Mucosa of rectum (tissue), 2 donors: ENCODE data around the gene BMERB1.
A peak's percentile ranks its signal among the peaks of the same experiment; 100 is the strongest.
"Not testable (repeated sequence)": the region's sequence is repeated elsewhere in the genome, so short reads cannot be mapped to it uniquely, and the experiment has no call there.

Source experiments
- H3K27ac ChIP-seq, 2 donors: one replicate each; pipeline ENCODE4 v1.7.0; 2013; ENCODE audit warnings: inconsistent platforms in 2 of 2, low read depth in 2 of 2, low read length in 2 of 2
- H3K27me3 ChIP-seq, 2 donors: one replicate each; pipeline ENCODE4 v1.7.0; 2013; ENCODE audit warnings: low read length in 2 of 2; ENCODE audit not compliant: control insufficient read depth in 2 of 2, insufficient read depth in 2 of 2
- H3K36me3 ChIP-seq, 2 donors: one replicate each; pipeline ENCODE4 v1.7.0; 2013; ENCODE audit warnings: low read length in 2 of 2; ENCODE audit not compliant: control insufficient read depth in 2 of 2, insufficient read depth in 2 of 2
- H3K4me1 ChIP-seq, 2 donors: one replicate each; pipeline ENCODE4 v1.7.0; 2013; ENCODE audit warnings: low read length in 2 of 2, mild to moderate bottlenecking in 1 of 2; ENCODE audit not compliant: control insufficient read depth in 2 of 2, insufficient read depth in 2 of 2
- H3K4me3 ChIP-seq, 2 donors: one replicate each; pipeline ENCODE4 v1.7.0; 2013; ENCODE audit warnings: low read length in 2 of 2
- H3K9ac ChIP-seq, 2 donors: one replicate each; pipeline ENCODE4 v1.7.0; 2013; ENCODE audit warnings: low read length in 2 of 2, low read depth in 1 of 2, mild to moderate bottlenecking in 1 of 2
- H3K9me3 ChIP-seq, 2 donors: one replicate each; pipeline ENCODE4 v1.7.0; 2013; ENCODE audit warnings: low read length in 2 of 2; ENCODE audit not compliant: control insufficient read depth in 2 of 2
- donor health status: healthy.
- donor health status: Normal muscosa, but diverticular disease.

BMERB1 gene

DNA sequence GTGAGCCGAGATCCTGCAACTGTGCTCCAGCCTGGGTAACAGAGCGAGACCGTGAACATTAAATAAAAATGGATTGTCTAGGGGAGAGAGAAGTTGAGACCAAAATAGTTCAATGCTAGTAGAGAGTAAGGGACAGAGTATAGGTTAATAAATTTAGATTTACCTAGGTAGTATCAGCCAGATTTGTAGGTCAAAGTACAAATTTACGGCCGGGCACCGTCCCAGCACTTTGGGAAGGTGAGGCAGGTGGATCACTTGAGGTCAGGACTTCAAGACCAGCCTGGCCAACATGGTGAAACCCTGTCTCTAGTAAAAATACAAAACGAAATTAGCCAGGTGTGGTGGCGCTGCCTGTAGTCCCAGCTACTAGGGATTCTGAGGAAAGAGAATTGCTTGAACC is 12.2 kb upstream of the BMERB1 start:
- H3K36me3 ChIP-seq: no peaks in the 10 kb centered on the region
- no peak overlapping the region for H3K27ac ChIP-seq
- no peaks in the 10 kb centered on the region for H3K27me3 ChIP-seq
- no peaks in the 10 kb centered on the region for H3K4me1 ChIP-seq
- H3K4me3 ChIP-seq: no peak overlapping the region
- no peak overlapping the region for H3K9ac ChIP-seq
- no peaks in the 10 kb centered on the region for H3K9me3 ChIP-seq

DNA sequence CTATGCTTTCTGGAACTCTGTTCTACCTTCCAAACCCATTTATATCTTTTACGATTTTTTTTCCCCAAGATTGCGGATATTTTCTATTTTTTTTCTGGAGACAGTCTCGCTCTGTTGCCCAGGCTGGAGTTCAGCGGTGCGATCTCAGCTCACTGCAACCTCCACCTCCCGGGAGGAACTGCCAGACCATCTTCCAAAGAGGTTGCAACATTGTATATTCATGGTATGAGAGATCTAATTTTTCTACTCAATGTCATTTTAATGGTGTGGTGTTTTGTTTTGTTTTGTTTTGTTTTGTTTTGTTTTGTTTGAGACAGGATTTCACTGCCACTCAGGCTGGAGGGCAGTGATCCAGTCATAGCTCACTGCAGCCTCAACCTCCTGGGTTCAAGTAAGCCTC is 8.5 kb upstream of the BMERB1 start:
- H3K36me3 ChIP-seq: no peaks in the 10 kb centered on the region
- H3K9me3 ChIP-seq: no peaks in the 10 kb centered on the region
- no peak overlapping the region for H3K27ac ChIP-seq
- no peak overlapping the region for H3K9ac ChIP-seq
- H3K27me3 ChIP-seq: no peaks in the 10 kb centered on the region
- H3K4me1 ChIP-seq: no peaks in the 10 kb centered on the region
- no peak overlapping the region for H3K4me3 ChIP-seq

DNA sequence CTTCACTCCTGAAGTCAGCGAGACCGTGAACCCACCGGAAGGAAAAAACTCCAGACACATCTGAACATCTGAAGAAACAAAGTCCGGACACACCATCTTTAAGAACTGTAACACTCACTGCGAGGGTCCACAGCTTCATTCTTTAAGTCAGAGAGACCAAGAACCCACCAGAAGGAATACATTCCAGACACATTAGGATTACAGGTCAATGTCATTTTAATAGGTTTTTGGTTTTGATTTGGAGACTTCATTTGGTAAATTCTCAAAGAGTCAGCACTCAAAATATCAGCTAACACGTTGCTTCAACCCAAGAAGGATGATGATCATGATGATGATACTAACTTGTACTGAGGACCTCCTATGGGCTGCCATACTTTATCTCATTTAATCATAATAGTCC is 7.6 kb upstream of the BMERB1 start:
- Histone ChIP-seq H3K27ac (no peak overlapping the region), H3K4me1 (no peaks in the 10 kb centered on the region), H3K4me3 (no peak overlapping the region), H3K27me3 (no peaks in the 10 kb centered on the region), H3K9me3 (no peaks in the 10 kb centered on the region), H3K9ac (no peak overlapping the region), H3K36me3 (no peaks in the 10 kb centered on the region)

DNA sequence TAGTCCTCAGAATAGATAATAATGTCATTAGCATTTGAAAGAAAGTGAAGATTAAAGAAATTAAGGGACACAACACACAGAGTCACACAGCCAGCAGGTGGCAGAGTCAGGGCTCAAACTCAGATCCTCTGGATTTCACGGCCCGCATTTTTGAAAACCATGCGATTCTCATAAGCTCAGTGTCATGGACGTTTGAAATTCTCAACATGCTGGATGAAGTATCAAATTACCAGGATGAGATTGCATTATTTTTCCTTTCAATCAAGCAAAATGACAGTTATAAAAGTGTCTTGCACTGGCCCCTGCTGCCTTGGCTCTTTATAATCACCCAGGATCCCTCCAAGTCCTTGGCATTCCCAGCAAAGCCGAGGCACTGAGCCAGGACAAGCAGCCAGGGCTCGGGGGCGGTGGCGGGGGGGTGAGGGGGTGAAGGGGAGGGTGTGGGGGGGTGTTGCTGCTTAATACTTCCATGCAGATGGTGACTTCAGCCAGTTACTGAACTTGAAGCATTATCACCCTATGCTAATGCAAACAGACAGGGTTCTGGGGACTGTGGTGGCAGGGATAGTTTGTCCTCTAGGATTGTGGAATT is 6.6 kb upstream of the BMERB1 start:
- H3K4me3 ChIP-seq: no peak overlapping the region
- no peaks in the 10 kb centered on the region for H3K4me1 ChIP-seq
- H3K36me3 ChIP-seq: no peaks in the 10 kb centered on the region
- no peak overlapping the region for H3K9ac ChIP-seq
- no peaks in the 10 kb centered on the region for H3K9me3 ChIP-seq
- H3K27ac ChIP-seq: no peak overlapping the region
- no peaks in the 10 kb centered on the region for H3K27me3 ChIP-seq

DNA sequence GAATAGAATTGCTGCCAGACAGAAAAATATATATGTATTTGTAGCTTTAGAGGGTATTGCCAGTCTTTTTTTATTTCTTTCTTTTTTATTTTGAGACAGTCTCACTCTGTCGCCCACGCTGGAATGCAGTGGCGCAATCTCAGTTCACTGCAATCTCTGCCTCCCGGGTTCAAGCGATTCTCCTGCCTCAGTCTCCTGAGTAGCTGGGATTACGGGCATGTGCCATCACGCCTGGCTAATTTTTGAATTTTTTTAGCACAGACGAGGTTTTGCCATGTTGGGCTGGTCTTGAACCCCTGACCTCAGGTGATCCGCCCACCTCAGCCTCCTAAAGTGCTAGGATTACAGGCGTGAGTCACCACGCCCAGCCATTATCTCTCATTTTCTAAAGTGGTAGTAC is 3.5 kb upstream of the BMERB1 start:
- not testable (repeated sequence) for H3K9me3 ChIP-seq, H3K27ac ChIP-seq, H3K36me3 ChIP-seq, H3K27me3 ChIP-seq, H3K4me3 ChIP-seq, H3K9ac ChIP-seq, H3K4me1 ChIP-seq

DNA sequence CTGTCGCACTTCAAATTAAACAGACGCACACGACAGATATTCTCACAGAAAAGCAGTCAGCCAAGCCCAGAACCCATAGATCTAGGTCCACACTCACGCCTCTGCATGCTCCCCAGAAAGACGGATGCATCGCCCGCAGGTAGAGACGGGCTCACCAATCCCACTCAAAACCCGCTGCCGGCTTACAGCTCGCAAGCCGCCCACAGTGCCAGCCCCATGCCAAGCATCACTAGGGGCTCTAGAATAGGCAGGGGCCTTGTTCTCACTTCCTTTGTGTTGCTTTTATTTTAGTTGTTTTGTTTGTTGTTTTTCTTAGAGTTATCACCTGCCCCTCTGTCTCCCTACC is 336 bp upstream of the BMERB1 start:
- H3K9ac ChIP-seq: no peak overlapping the region
- peaks cover 7 to 9% of the 10 kb centered on the region in 2 donors for H3K27me3 ChIP-seq
- no peaks in the 10 kb centered on the region for H3K36me3 ChIP-seq
- peak overlapping the region in 1 of 2 donors; percentile 38 for H3K4me3 ChIP-seq
- no peaks in the 10 kb centered on the region for H3K4me1 ChIP-seq
- no peaks in the 10 kb centered on the region for H3K9me3 ChIP-seq
- no peak overlapping the region for H3K27ac ChIP-seq

DNA sequence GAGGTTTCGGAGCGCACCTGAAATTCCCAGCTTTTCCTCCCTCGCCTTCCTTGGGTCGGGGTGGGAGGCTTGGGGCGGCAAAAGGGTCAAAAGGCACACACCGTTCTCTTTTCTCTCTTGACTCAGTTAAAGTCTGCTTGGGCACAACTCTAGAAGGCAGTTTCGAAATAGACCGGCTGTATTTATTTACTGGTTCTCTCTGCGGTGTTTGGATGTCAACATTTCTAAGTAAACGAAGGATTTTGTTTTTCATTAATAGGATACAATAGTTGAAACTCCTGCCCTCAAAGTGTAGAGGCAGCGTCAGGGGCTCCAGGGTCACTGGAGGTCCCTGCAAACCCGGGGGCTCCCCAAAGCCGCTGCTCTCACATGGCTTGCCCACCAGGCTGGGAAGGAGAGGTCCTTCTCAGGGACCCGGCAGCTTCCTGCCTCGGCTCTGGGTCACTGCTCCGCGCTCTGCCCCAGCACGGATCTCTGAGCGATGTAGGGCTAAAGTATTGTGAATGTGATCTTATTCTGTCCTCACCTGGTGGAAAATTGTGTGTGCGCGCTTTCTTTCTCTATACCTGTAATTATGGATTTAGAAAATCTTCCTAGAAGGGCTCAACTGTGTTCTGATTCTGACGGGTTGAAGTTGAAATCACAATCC is 952 bp downstream of the BMERB1 start:
- H3K27me3 ChIP-seq: peaks cover 7 to 9% of the 10 kb centered on the region in 2 donors
- H3K36me3 ChIP-seq: no peaks in the 10 kb centered on the region
- no peaks in the 10 kb centered on the region for H3K9me3 ChIP-seq
- H3K27ac ChIP-seq: peak overlapping the region; percentile 26 to 52
- peak overlapping the region; percentile 23 to 41 for H3K9ac ChIP-seq
- H3K4me3 ChIP-seq: peak overlapping the region; percentile 45 to 66
- H3K4me1 ChIP-seq: no peaks in the 10 kb centered on the region

DNA sequence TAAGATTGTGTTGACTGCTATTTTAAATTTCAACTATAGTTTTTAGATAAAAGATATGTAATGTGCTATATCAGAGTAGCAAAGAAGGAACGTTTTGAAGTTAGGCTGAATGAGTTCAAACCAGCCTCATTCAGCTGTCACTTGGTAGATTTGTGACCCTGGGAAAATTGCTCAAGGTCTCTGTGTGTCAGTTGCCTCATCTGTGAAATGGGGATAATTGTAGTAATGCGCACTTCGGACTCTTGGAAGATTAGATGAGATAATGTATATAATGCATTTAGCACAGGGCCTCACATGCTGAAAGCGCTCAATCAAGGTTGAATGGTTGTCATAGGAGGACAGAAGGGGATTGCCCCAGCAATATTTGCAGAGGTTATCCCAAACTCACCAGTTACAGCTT is 4.7 kb downstream of the BMERB1 start:
- Histone ChIP-seq H3K27me3 (peaks cover 5 to 7% of the 10 kb centered on the region in 2 donors), H3K36me3 (no peaks in the 10 kb centered on the region), H3K4me1 (no peaks in the 10 kb centered on the region), H3K9me3 (no peaks in the 10 kb centered on the region), H3K4me3 (no peak overlapping the region), H3K9ac (no peak overlapping the region), H3K27ac (no peak overlapping the region)

DNA sequence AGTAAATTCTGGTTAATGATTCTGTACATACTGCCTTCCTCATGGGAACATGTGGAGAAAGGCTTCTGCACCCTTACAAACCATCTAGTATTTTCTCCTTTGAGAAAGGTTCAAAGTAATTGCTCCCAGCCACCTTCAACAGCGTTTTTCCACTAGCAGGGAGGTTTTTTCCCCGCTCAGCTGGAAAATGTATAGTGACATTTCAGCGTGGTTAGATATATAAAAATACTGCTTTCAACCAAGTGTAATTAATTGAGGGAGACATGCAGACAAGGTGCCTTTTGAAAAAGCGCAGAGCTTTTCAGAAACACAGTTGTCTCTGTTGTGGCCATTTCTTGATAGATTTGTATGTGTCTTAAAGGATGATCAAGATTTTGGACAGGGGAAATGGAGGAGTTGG is 5.1 kb downstream of the BMERB1 start:
- Histone ChIP-seq H3K9ac (no peak overlapping the region), H3K27me3 (peaks cover 5 to 7% of the 10 kb centered on the region in 2 donors), H3K9me3 (no peaks in the 10 kb centered on the region), H3K4me3 (no peak overlapping the region), H3K4me1 (no peaks in the 10 kb centered on the region), H3K27ac (no peak overlapping the region), H3K36me3 (no peaks in the 10 kb centered on the region)

DNA sequence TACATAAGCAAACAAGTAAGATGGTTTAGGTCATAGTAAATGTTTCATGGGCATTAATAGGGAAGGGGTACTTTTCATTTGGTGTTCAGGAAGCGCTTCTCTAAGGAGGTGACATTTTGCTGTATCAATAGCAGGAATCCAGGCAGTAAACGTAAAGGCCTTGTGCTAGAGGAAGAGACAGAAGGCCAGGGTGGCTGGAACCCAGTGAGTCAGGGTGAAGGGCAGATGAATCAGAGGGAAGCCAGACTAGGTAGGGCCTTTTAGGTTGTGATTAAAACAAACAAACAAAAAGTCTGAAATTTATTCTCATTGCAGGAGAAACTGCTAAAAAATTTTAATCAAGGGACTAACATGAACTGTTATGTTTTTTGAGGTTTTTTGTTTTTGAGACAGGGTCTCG is 6.5 kb downstream of the BMERB1 start:
- Histone ChIP-seq H3K27me3 (peaks cover 0 to 3% of the 10 kb centered on the region in 2 donors), H3K4me1 (no peaks in the 10 kb centered on the region), H3K36me3 (no peaks in the 10 kb centered on the region), H3K4me3 (no peak overlapping the region), H3K27ac (no peak overlapping the region), H3K9me3 (no peaks in the 10 kb centered on the region), H3K9ac (no peak overlapping the region)
